ENCODE measurements around the gene SLC26A9.

The SLC26A9 gene

DNA sequence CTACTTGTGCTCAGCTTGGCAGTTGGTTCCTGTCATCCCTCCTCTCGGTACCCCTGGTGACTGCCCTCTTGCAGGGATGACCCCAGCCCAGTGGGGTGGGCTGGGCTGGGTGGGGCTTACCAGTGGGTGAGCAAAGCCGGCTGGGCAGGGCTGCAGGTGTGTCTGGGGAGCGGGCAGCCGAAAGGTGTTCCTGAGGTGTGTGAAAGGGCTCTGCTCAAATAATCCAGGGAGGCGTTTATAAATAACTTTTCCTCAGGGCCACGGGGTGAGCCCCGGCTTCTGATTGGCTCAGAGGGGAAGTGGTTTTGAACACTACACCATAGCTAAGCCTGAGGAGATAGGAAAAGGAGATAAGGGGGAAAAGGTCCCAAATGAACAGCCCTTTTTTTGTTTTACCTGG is at the start of gene SLC26A9:
Gene SLC26A9, minus strand, starts transcription at position 212 of the 400 bp plus-strand sequence. CDS start 7,636 bp downstream, outside the sequence.
- no peak for DNase-seq (ENCODE audit: low read depth in 2 of 2, low spot score in 1 of 2)

DNA sequence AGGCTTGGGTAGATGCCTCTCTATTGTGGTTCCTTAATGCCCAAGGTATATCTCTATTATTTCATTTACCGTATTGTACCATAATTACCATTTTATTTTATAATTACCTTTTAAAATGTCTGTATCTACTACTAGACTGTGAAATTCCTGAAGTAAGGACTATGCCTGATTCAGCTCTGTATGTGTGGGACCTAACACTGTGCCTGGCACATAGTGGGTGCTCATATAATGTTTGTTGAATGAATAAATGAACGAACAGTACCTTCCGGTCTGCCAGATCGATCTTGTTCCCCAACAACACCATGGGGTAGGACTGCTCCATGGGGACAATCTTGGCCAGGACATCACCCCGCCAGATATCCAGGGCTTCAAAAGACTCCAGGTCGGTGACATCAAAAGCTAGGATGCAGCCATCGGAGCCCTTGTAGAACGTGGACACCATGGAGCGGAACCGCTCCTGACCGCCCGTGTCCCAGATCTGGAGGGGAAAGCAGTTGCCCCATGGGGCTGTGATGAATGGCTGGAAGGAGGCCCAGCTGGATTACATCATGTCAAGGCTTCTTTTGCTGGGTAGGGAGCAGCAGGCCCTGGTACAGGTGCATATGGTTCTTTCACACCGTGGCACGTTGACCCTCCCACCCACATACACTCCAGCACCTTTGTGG is 49.1 kb upstream of the SLC26A9 start:
- no peak for DNase-seq (ENCODE audit: low read depth in 2 of 2, low spot score in 1 of 2)

DNA sequence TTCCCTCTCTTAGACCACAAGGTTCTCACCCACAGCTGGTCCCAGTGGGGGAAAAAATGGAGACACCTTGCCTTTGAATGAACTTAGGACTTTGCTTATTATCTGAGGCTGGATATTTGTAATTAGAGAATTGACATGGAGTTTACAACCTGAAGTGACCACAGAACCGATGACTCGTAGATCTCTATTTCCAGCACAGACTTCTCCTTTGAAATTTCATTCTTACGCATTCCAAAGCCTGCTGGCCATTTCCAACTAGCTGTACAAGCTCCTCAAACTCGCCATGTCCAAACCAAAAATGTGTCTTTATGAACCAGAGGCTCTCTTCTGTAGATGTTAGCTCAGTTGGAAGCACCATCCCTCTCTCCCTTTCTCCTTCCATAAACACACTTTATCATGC is 48.0 kb upstream of the SLC26A9 start:
- DNase-seq (ENCODE audit: low read depth in 2 of 2, low spot score in 1 of 2) = no peak

DNA sequence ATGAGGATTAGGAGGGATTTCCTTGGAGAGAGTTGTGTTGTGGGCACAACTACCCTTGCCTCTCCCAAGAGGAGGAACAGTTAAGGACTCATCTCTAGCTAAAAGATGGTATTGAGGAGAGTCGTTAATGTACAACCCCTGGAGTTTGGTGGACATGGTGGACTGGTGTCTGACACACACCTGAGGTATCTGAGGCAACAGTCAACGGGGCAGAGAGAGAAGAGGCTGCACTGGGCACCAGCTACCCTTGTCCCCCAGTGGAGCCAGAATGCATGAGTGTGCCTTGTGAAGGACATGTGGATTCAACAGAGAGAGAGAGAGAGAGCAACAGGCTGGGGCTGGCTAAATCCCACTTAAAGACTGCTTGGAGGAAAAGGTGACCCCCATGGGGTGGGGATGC is 47.0 kb upstream of the SLC26A9 start:
- no peak for DNase-seq (ENCODE audit: low read depth in 2 of 2, low spot score in 1 of 2)

DNA sequence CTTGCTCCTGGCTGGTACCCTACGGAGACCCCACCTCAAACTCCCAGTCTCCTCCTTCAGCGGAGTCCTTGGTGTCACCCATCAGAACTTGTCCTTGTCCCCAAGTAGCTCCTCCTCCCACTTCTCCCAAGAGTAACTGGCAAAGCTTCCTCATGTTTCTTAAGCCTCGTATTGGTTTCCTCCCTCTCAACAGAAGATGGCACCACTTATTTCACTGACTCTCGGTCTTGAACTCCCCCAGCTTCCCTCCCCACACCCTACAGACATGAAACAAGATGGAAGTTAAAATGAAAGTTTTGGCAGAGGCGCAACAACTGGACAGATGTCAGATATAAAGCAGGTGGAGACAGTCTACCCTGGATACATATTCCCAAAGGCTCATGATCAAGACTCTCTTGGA is 46.5 kb upstream of the SLC26A9 start:
- no peak for DNase-seq (ENCODE audit: low read depth in 2 of 2, low spot score in 1 of 2)

DNA sequence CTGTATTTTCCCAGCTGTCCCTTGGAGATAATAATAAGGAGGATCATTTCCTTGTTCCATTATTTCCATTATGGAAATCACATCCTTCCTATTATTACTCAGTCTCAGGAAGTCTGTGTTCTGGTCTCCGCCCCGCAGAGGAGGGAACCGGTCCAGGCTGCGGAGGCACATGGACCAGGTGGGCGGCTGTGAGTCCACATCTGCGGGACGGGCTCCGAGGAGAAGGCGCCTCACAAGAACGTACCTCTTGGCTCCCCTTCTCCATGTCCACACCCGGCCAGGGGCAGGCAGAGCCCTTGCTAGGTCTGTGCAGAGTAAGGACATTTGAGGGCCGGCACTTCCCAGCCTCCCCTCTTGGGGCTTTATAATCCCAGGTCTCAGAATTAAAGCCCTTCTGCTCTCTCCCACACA is 45.3 kb upstream of the SLC26A9 start:
- DNase-seq (ENCODE audit: low read depth in 2 of 2, low spot score in 1 of 2) = no peak

DNA sequence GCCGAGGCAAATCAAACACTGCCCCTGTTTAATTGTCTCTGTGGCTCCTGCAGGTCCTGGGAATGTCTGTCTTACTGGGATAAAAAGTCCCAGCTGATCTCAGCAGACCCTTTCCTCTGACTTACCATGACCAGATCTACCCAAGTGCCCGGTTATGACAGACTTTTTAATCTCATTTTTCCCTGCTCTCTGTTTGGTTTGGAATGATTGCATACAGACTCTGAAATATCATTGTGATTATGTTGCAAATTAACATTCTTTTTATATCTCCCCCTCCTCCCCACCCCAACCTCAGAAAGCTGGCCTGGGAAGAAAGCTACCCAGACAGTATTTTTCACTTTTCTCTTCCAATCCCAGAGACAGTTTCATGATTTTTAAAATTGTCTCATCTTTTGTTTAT is 43.6 kb upstream of the SLC26A9 start:
- DNase-seq (ENCODE audit: low read depth in 2 of 2, low spot score in 1 of 2) = no peak

- DNase-seq (ENCODE audit: low read depth in 2 of 2, low spot score in 1 of 2) = no peak
Observed at GRCh38 chr1:205986292-205986691, 43.0 kb upstream of the SLC26A9 start.

GRCh38 chr1:205985330-205986005 is 42.2 kb upstream of the SLC26A9 start:
- DNase-seq (ENCODE audit: low read depth in 2 of 2, low spot score in 1 of 2) = no peak

DNA sequence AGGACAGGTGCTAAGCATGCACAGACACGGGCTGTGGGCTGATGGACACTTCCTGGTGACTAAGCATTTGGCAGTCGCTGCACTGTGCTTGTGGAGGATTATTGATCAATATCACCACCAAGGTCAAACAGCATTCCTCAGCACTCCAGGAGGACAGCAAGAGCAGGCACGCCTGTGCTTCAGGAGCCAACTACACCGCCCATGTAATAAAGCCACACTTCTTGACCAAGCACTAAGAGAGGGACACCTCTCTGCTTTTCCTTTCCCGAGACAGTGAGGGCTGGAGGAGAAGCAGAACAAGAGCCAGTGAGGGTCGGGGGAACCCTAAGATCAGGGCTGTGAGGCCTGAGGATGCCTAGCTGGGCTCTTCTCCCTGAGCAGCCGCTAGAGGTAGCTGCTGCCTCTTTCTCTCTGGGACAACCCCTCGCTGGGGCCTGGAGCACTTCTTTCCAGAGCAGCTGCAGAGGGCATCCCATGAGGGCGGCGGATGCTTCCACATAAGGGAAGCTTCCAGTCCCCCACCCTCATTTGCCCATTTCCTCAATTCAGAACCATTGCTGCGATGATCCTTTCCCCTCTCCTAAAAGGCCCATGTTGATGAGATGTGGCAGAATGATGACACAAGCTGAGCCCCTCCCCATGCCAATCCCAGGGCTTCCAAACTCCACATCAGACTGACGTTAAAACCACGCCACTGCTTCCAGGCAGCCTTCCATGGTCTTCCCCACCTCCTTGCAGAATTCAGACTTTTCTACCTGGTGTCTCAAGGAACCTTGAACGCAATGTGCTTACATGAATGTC is 40.9 kb upstream of the SLC26A9 start:
- no peak for DNase-seq (ENCODE audit: low read depth in 2 of 2, low spot score in 1 of 2)

GRCh38 chr1:205981257-205981656 is 38.0 kb upstream of the SLC26A9 start:
- no peak for DNase-seq (ENCODE audit: low read depth in 2 of 2, low spot score in 1 of 2)

- DNase-seq (ENCODE audit: low read depth in 2 of 2, low spot score in 1 of 2) = no peak
Observed at GRCh38 chr1:205980237-205980870, 37.1 kb upstream of the SLC26A9 start.

DNA sequence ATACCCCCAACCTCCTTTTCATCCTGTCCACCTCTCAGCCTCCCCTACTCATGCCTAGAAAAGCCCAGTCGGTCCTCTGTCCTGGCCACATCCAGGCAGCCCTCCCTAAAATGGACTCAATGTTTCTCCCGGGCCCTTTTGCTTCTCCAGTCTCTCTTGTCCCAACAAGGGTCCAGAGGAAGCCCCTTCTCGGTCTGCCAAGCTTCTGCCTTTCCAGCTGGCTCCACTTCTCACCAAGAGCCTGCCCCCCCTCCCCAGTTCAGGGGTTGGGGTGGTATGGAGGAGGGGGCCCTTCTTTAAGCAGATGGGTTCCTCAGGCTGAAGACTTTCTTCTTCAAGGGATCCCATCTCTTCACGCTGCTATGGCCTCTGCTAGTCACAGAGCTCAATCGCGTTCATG is 36.0 kb upstream of the SLC26A9 start:
- no peak for DNase-seq (ENCODE audit: low read depth in 2 of 2, low spot score in 1 of 2)

DNA sequence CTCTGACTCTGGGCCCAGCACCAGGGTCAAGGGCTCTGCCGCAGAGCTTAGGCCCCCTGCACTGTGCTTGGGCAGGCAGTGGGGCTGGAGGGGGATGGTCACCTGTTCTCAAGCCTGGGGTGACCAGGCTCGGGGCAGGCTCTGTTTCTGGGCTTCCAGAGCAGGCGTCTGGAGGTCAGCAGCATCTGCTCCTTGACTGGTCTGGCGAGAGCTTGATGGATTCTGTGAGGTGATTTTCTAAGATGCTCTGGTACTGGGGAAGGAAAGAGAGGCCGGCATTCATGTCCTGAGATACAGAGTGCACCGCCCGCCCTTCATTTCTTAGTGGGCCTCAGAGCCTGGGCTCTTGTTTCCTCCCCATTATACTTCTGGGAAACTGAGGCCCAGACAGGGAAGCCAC is 35.4 kb upstream of the SLC26A9 start:
- DNase-seq (ENCODE audit: low read depth in 2 of 2, low spot score in 1 of 2) = no peak

GRCh38 chr1:205977402-205978014 is 34.3 kb upstream of the SLC26A9 start:
- peak; percentile 39 to 41 for DNase-seq (ENCODE audit: low read depth in 2 of 2, low spot score in 1 of 2)

- no peak for DNase-seq (ENCODE audit: low read depth in 2 of 2, low spot score in 1 of 2)
Observed at GRCh38 chr1:205976708-205977401, 33.6 kb upstream of the SLC26A9 start.

DNA sequence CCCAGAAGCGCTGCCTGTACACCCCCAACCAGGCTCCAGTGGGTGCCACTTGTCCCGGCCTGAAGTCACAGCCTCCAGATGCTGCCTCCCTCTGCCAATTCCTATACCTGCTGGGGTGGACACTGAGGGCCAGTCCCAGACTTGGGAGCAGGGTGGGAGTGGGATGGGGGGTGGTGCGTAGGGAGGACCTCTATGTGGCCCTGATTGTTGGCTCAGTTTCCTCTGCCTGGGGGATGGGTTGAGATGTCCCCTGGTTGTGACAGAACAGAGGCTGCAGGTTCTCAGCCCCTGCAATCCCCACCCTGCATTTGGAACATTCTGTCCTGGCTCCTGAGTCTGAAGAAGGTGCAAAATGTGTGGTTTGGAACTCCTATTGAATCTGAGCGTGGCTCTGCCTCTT is 32.8 kb upstream of the SLC26A9 start:
- DNase-seq (ENCODE audit: low read depth in 2 of 2, low spot score in 1 of 2) = no peak

DNA sequence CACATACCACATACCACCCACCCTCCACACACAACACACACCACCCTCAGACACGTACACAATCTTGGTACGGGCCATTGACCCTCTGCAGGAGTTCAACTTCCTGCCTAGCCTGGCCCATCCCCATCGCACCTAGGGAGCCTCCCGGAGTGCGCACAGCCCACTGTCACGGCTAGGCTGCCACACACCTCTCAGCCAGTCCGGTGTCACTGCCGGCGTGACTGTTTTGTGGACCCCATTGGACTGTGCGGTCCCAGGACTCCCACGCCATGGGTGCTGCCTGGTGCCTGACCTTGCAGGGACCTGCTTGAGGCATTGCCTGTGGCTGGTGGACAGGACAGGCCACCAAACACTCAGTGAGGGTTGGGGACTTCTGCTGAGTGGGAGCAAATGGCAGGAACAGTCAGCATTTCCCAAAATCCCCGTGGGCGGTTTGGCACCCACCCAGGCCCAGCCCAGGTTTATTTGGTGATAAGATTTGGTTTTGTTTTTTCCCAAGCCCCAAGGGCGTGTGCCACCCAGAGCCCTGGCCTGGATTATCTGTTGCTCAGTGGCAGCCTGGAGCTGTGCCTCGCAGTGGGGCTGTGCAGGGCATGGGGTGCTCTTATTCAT is 32.2 kb upstream of the SLC26A9 start:
- no peak for DNase-seq (ENCODE audit: low read depth in 2 of 2, low spot score in 1 of 2)

GRCh38 chr1:205974712-205975111 is 31.5 kb upstream of the SLC26A9 start:
- no peak for DNase-seq (ENCODE audit: low read depth in 2 of 2, low spot score in 1 of 2)

Data from stimulated activated CD8-positive, alpha-beta memory T cell treated with anti-CD3 and anti-CD28 coated beads, Interleukin-4, amount 100 ng/mL, for 4 hours (primary cell).